Measurements from ENCODE around the gene TEKT3. TPM values are rescaled to one million over a fixed set of nuclear protein-coding genes. Genes with fewer than 3 reads are reported as not detected.

TEKT3 gene
- total and polyA plus RNA-seq, 9 of the 15 experiments (the other 6 are each of a cell fraction or from before 2014, with no cell fraction given): not detected

GRCh38 chr17:15386083-15386482 is 44.7 kb upstream of the TEKT3 start:
- ChIA-PET CTCF (ENCODE audit: low intra/inter-chr PET ratio) (no interaction called here), POLR2A (no interaction called here)
- Histone ChIP-seq H3K36me3 (ENCODE audit: control insufficient read depth, insufficient read depth, low read length) (no peaks in the 10 kb centered on the region), H2AFZ (ENCODE audit: low read depth, low read length) (no peak overlapping the region), H3K27me3 (ENCODE audit: control insufficient read depth in 2 of 2, insufficient read depth in 2 of 2, low read length in 2 of 2) (peaks cover 0 to 18% of the 10 kb centered on the region in 2 experiments; a peak in 3 of 5 replicates), H3K9me3 (replicated peaks; ENCODE audit: control insufficient read depth, insufficient read depth, low read depth, low read length) (no peaks in the 10 kb centered on the region), H4K20me1 (replicated peaks; ENCODE audit: control insufficient read depth, insufficient read depth, low read length) (no peaks in the 10 kb centered on the region), H3K79me2 (ENCODE audit: control insufficient read depth, insufficient read depth, low read length) (no peaks in the 10 kb centered on the region), H3K4me1 (replicated peaks in 1 of 2; ENCODE audit: control insufficient read depth in 2 of 2, insufficient read depth in 2 of 2, low read length in 2 of 2) (no peaks in the 10 kb centered on the region; a peak in 1 of 5 replicates), H3K4me3 (no peak overlapping the region), H3K4me2 (ENCODE audit: insufficient read depth, low read length) (no peak overlapping the region), H3K27ac (ENCODE audit: extremely low read depth, low read depth, low read length) (no peak overlapping the region), H3K9ac (ENCODE audit: insufficient read depth in 1 of 2, low read depth in 2 of 2, low read length in 2 of 2) (no peak overlapping the region), H3K9me1 (ENCODE audit: control insufficient read depth, insufficient read depth, low read length) (no peaks in the 10 kb centered on the region)
- DNase-seq (ENCODE audit: extremely low read depth in 1 of 4, low spot score in 3 of 4) (no peak), ATAC-seq (no peak), FAIRE-seq (no peak)
- TF ChIP-seq RBM25 (IDR thresholded peaks at IDR 0.05; ENCODE audit: low read depth, low read length, severe bottlenecking) (peak; percentile 96), AFF1 (IDR thresholded peaks at IDR 0.05; ENCODE audit: low read depth in 1 of 2, partially characterized antibody in 2 of 2) (no peak), FOXO4 (CRISPR knock-in tag; IDR thresholded peaks at IDR 0.05) (no peak)
- BruUV-seq (replicated peaks): no TSS peak
- in situ Hi-C loops (cut with MboI): no loop called here
- intact Hi-C loops (cut with micrococcal nuclease): no loop called here
- 0% methylated on average over 4 of the region's 4 CpGs for WGBS (ENCODE audit: insufficient coverage, low coverage, missing lambda C conversion rate)

Measured in K562 (cell line).